HCT116 (cell line): ENCODE data around the gene NCOR1. TPM values are rescaled to one million over a fixed set of nuclear protein-coding genes. Genes with fewer than 3 reads are reported as not detected.

Experiments
- ATAC-seq: fragments of 200-7000 bp; cut with Tn5 transposase; 2 replicates; pipeline ENCODE4 v1.9.1; 2020; ENCODE audit warnings: mild to moderate bottlenecking, moderate library complexity
- BruUV-seq: library from RNA; stranded (reverse); fragments of 400-500 nt; replicated peaks from 2 replicates; lab custom pipeline; 2021; lab: Mats Ljungman, UMichigan
- CTCF ChIA-PET: fragments of 300-600 bp; sonication (Branson Sonifier 250); formaldehyde crosslinking; loops from one replicate; lab custom pipeline; 2021; ENCODE audit warnings: antibody characterized with exemption; lab: Charles Lee
- POLR2A ChIA-PET: fragments of 300-600, 350-600 bp; sonication (Branson Sonifier 250); formaldehyde crosslinking; loops from one replicate; lab custom pipeline; 2021; ENCODE audit warnings: antibody characterized with exemption; lab: Charles Lee
- RAD21 ChIA-PET, 2 experiments: fragments of 300-600 bp; sonication (Branson Sonifier 250); formaldehyde crosslinking; loops; one replicate each; lab custom pipeline; 2023; ENCODE audit warnings: low total read pairs in 2 of 2; ENCODE audit not compliant: uncharacterized antibody in 2 of 2, unreplicated experiment in 2 of 2, low non-redundant PET in 1 of 2; lab: Charles Lee
- DNase-seq: peaks from one replicate; pipeline ENCODE4 v3.0.0-alpha.2; 2010; ENCODE audit warnings: low read depth, low spot score
- H2AFZ ChIP-seq: fragments of 200-600 bp; shearing (Covaris generic), sonication (generic); 2 replicates; pipeline ENCODE4 v1.6.1; 2017; ENCODE audit warnings: low read depth, mixed run types, mixed read lengths, antibody characterized with exemption, low read length; ENCODE audit not compliant: poor library complexity, severe bottlenecking
- H3K27ac ChIP-seq: 2 replicates; pipeline ENCODE4 v1.5.1; 2012; ENCODE audit warnings: low read depth, low read length
- H3K27me3 ChIP-seq: fragments of 200-600 bp; sonication (generic); 2 replicates; pipeline ENCODE4 v1.6.1; 2016; ENCODE audit warnings: mixed run types, low read length, mixed read lengths; ENCODE audit not compliant: insufficient read depth
- H3K36me3 ChIP-seq, 2 experiments: fragments of 200-500 bp in 1 of 2; fragments of 200-600 bp in 1 of 2; sonication (Bioruptor generic) in 1 of 2; sonication (generic) in 1 of 2; 2 replicates each; pipeline versions ENCODE4 v1.5.1 to v1.6.1; 2014 to 2016; ENCODE audit warnings: low read length in 2 of 2, inconsistent platforms in 1 of 2, mixed read lengths in 1 of 2, mixed run types in 1 of 2; ENCODE audit not compliant: insufficient read depth in 2 of 2, control insufficient read depth in 1 of 2
- H3K4me1 ChIP-seq, 2 experiments: fragments of 200-600 bp in 1 of 2; sonication (generic) in 1 of 2; 2 replicates each; pipeline versions ENCODE4 v1.5.1 to v1.6.1; 2012 to 2017; ENCODE audit warnings: low read length in 2 of 2, inconsistent platforms in 1 of 2, mild to moderate bottlenecking in 1 of 2, mixed read lengths in 1 of 2, mixed run types in 1 of 2, moderate library complexity in 1 of 2; ENCODE audit not compliant: insufficient read depth in 2 of 2, control insufficient read depth in 1 of 2
- H3K4me2 ChIP-seq: fragments of 200-600 bp; sonication (generic); 2 replicates; pipeline ENCODE4 v1.6.1; 2017; ENCODE audit warnings: mixed run types, low read length, mixed read lengths
- H3K4me3 ChIP-seq, 2 experiments: fragments of 200-600 bp in 1 of 2; sonication (generic) in 1 of 2; replicated peaks in 1 of 2; 2 replicates each; pipeline ENCODE4 v1.5.1; 2011 to 2016; ENCODE audit warnings: low read length in 2 of 2, control low read depth in 1 of 2, low read depth in 1 of 2, mild to moderate bottlenecking in 1 of 2, mixed read lengths in 1 of 2, mixed run types in 1 of 2
- H3K79me2 ChIP-seq: fragments of 200-600 bp; sonication (generic); 2 replicates; pipeline ENCODE4 v1.6.1; 2017; ENCODE audit warnings: mild to moderate bottlenecking, mixed run types, low read length, moderate library complexity, mixed read lengths; ENCODE audit not compliant: insufficient read depth
- H3K9ac ChIP-seq: fragments of 200-600 bp; sonication (generic); 2 replicates; pipeline ENCODE4 v1.6.1; 2016; ENCODE audit warnings: low read length, mixed read lengths
- H3K9me2 ChIP-seq: fragments of 200-600 bp; sonication (generic), shearing (Covaris generic); 2 replicates; pipeline ENCODE4 v1.6.1; 2017; ENCODE audit warnings: mixed run types, mild to moderate bottlenecking, moderate library complexity; ENCODE audit not compliant: insufficient read depth
- H3K9me3 ChIP-seq, 2 experiments: fragments of 200-500 bp in 1 of 2; fragments of 200-600 bp in 1 of 2; sonication (Bioruptor generic) in 1 of 2; sonication (generic) in 1 of 2; 2 replicates each; pipeline ENCODE4 v1.6.1; 2014 to 2017; ENCODE audit warnings: low read length in 2 of 2, mixed read lengths in 2 of 2, inconsistent platforms in 1 of 2, low read depth in 1 of 2, mild to moderate bottlenecking in 1 of 2, mixed run types in 1 of 2, moderate library complexity in 1 of 2; ENCODE audit not compliant: control insufficient read depth in 1 of 2, insufficient read depth in 1 of 2
- H4K20me1 ChIP-seq: fragments of 200-600 bp; sonication (generic), shearing (Covaris generic); 2 replicates; pipeline ENCODE4 v1.6.1; 2017; ENCODE audit warnings: mixed run types, mild to moderate bottlenecking, moderate library complexity; ENCODE audit not compliant: insufficient read depth
- CBX3 ChIP-seq: IDR thresholded peaks from 2 replicates; pipeline ENCODE4 v1.6.1; 2012; ENCODE audit warnings: low read depth
- CEBPB ChIP-seq: IDR thresholded peaks from 2 replicates; pipeline ENCODE4 v1.6.1; 2012; ENCODE audit warnings: low read depth
- EGR1 ChIP-seq: IDR thresholded peaks from 2 replicates; pipeline ENCODE4 v1.6.1; 2012; ENCODE audit warnings: low read depth
- ELF1 ChIP-seq: IDR thresholded peaks from 2 replicates; pipeline ENCODE4 v1.6.1; 2012; ENCODE audit warnings: low read depth, borderline replicate concordance
- EZH2 ChIP-seq: fragments of 200-600 bp; sonication (generic); IDR thresholded peaks from 2 replicates; pipeline ENCODE4 v1.6.1; 2017; ENCODE audit warnings: antibody characterized with exemption, mixed run types
- EZH2phosphoT487 ChIP-seq: fragments of 200-600 bp; IDR thresholded peaks from 2 replicates; pipeline ENCODE4 v1.6.1; 2018; ENCODE audit warnings: antibody characterized with exemption, borderline replicate concordance
- POLR2A ChIP-seq: IDR thresholded peaks from 2 replicates; pipeline ENCODE4 v1.7.0; 2011; ENCODE audit warnings: borderline replicate concordance; ENCODE audit not compliant: insufficient read depth, insufficient read length; ENCODE audit errors: extremely low read depth
- POLR2AphosphoS5 ChIP-seq: IDR thresholded peaks from 2 replicates; pipeline ENCODE4 v1.6.1; 2011; ENCODE audit warnings: mild to moderate bottlenecking, low read depth, low read length, moderate library complexity
- ZFX ChIP-seq: fragments of 450-650 bp; IDR thresholded peaks from 2 replicates; pipeline ENCODE4 v1.6.1; 2017
- ZNF274 ChIP-seq: fragments of 200-500 bp; sonication (Bioruptor generic); IDR thresholded peaks from 2 replicates; pipeline ENCODE4 v1.6.1; 2014; ENCODE audit warnings: mild to moderate bottlenecking, low read depth, low read length, inconsistent platforms
- intact Hi-C: fragments of 100-400 bp; cut with micrococcal nuclease; formaldehyde crosslinking; loops from 2 replicates; pipeline ENCODE4 v1.10.0; 2022
- total RNA-seq: library from RNA; stranded (reverse); gene quantifications from one replicate; pipeline ENCODE4 v1.2.1, GENCODE V29; 2021; ENCODE audit not compliant: unreplicated experiment
- TF ChIP-seq, protein P1 (sequence below): IDR thresholded peaks from 2 replicates; pipeline ENCODE4 v1.6.1; 2012; ENCODE audit warnings: low read depth
- TF ChIP-seq, protein P2 (sequence below), 3 experiments: fragments of 200-600 bp in 1 of 3; sonication (generic) in 1 of 3; IDR thresholded peaks in 2 of 3; conservative IDR thresholded peaks in 1 of 3; 2 replicates each; pipeline ENCODE4 v1.5.1; 2012 to 2017; ENCODE audit warnings: low read depth in 2 of 3, low read length in 2 of 3, antibody characterized with exemption in 1 of 3, borderline replicate concordance in 1 of 3, control low read depth in 1 of 3, mild to moderate bottlenecking in 1 of 3, mixed read lengths in 1 of 3, mixed run types in 1 of 3, moderate library complexity in 1 of 3; ENCODE audit not compliant: insufficient read depth in 1 of 3

NCOR1 gene
- total RNA-seq, 1 experiment from 2014 or later = 43.7 TPM

DNA sequence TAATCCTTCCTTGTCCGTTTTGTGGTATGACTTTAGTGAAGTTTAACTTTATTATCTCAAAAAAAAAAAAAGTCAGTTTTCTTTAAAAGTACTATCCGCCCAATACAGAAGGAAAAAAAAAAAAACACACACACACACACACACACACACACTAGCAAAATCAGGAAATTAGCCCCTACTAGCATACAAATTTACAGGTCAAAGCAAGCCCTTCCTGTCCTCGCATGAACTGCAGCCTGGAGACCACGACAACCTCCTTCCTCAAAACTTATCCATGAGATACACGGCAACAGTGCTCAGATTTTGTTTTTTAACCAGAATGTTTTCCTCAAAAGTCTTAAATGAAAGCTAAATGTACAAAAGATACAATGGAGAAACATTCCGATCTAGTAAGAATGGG, 16.2 kb downstream of the NCOR1 start:
- RAD21 ChIA-PET = no interaction called here
- Histone ChIP-seq H3K27ac (no peak overlapping the region), H3K4me2 (no peak overlapping the region)

More for the DNA sequence above, 16.2 kb downstream of the NCOR1 start:
- no peak for TF ChIP-seq POLR2AphosphoS5
- no peak for TF ChIP-seq ELF1
- no peak for TF ChIP-seq EZH2phosphoT487
- no peak for TF ChIP-seq ZFX
- no peak for TF ChIP-seq CEBPB
- TF ChIP-seq POLR2A = no peak
- TF ChIP-seq, protein P1, sequence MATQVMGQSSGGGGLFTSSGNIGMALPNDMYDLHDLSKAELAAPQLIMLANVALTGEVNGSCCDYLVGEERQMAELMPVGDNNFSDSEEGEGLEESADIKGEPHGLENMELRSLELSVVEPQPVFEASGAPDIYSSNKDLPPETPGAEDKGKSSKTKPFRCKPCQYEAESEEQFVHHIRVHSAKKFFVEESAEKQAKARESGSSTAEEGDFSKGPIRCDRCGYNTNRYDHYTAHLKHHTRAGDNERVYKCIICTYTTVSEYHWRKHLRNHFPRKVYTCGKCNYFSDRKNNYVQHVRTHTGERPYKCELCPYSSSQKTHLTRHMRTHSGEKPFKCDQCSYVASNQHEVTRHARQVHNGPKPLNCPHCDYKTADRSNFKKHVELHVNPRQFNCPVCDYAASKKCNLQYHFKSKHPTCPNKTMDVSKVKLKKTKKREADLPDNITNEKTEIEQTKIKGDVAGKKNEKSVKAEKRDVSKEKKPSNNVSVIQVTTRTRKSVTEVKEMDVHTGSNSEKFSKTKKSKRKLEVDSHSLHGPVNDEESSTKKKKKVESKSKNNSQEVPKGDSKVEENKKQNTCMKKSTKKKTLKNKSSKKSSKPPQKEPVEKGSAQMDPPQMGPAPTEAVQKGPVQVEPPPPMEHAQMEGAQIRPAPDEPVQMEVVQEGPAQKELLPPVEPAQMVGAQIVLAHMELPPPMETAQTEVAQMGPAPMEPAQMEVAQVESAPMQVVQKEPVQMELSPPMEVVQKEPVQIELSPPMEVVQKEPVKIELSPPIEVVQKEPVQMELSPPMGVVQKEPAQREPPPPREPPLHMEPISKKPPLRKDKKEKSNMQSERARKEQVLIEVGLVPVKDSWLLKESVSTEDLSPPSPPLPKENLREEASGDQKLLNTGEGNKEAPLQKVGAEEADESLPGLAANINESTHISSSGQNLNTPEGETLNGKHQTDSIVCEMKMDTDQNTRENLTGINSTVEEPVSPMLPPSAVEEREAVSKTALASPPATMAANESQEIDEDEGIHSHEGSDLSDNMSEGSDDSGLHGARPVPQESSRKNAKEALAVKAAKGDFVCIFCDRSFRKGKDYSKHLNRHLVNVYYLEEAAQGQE = no peak
- TF ChIP-seq, protein P2, sequence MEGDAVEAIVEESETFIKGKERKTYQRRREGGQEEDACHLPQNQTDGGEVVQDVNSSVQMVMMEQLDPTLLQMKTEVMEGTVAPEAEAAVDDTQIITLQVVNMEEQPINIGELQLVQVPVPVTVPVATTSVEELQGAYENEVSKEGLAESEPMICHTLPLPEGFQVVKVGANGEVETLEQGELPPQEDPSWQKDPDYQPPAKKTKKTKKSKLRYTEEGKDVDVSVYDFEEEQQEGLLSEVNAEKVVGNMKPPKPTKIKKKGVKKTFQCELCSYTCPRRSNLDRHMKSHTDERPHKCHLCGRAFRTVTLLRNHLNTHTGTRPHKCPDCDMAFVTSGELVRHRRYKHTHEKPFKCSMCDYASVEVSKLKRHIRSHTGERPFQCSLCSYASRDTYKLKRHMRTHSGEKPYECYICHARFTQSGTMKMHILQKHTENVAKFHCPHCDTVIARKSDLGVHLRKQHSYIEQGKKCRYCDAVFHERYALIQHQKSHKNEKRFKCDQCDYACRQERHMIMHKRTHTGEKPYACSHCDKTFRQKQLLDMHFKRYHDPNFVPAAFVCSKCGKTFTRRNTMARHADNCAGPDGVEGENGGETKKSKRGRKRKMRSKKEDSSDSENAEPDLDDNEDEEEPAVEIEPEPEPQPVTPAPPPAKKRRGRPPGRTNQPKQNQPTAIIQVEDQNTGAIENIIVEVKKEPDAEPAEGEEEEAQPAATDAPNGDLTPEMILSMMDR (IDR thresholded peaks at IDR 0.05 in 2 of 3, conservative IDR thresholded peaks at IDR 0.05 in 1 of 3; ENCODE audit: borderline replicate concordance in 1 of 3, insufficient read depth in 1 of 3, low read depth in 2 of 3, low read length in 2 of 3) = no peak
- no peak for TF ChIP-seq EGR1
- no peak for TF ChIP-seq CBX3
- TF ChIP-seq EZH2 = no peak
- no peak for TF ChIP-seq ZNF274
- Histone ChIP-seq H3K36me3 (peaks cover 0 to 3% of the 10 kb centered on the region in 2 experiments; a peak in 1 of 4 replicates), H3K4me1 (peaks cover 0 to 7% of the 10 kb centered on the region in 2 experiments; a peak in 2 of 4 replicates), H3K4me3 (no peak overlapping the region), H3K9me3 (no peaks in the 10 kb centered on the region), H3K27me3 (no peaks in the 10 kb centered on the region), H3K9ac (no peak overlapping the region), H2AFZ (no peak overlapping the region), H3K9me2 (no peaks in the 10 kb centered on the region), H4K20me1 (0 out of 2 replicates have a peak, but pooled peaks cover 5% of the 10 kb centered on the region), H3K79me2 (peaks cover 83% of the 10 kb centered on the region)
- ChIA-PET POLR2A (interaction anchor here (0.7 kb wide), 1 partner anchor 9 kb away, joined by 4 read pairs; no protein-coding TSS in a partner anchor), CTCF (no interaction called here)
- no peak for ATAC-seq
- intact Hi-C loops = no loop called here
- no TSS peak for BruUV-seq
- DNase-seq = no peak
